ENCODE data around the gene CDC27. TPM values are rescaled to one million over a fixed set of nuclear protein-coding genes. Genes with fewer than 3 reads are reported as not detected.
A peak's percentile ranks its signal among the peaks of the same experiment; 100 is the strongest.
"Not testable (repeated sequence)": the region's sequence is repeated elsewhere in the genome, so short reads cannot be mapped to it uniquely, and the experiment has no call there.

Gene CDC27
- total RNA-seq, 2 donors from 2014 or later, result 122 to 146 TPM

- H3K9me3 Mint-ChIP-seq; H3K27me3 Mint-ChIP-seq; H3K4me3 Mint-ChIP-seq; ATAC-seq (replicated peaks); H3K27ac Mint-ChIP-seq: not testable (repeated sequence)
- H3K36me3 Mint-ChIP-seq (ENCODE audit: low read depth), result peaks cover 99% of the 10 kb centered on the region
- peaks cover 14% of the 10 kb centered on the region for H3K4me1 Mint-ChIP-seq
Measured at GRCh38 chr17:47166854-47167253, 22.2 kb downstream of the CDC27 start.

- no peaks in the 10 kb centered on the region for H3K9me3 Mint-ChIP-seq
Measured at GRCh38 chr17:47165137-47165536, 24.0 kb downstream of the CDC27 start.

DNA sequence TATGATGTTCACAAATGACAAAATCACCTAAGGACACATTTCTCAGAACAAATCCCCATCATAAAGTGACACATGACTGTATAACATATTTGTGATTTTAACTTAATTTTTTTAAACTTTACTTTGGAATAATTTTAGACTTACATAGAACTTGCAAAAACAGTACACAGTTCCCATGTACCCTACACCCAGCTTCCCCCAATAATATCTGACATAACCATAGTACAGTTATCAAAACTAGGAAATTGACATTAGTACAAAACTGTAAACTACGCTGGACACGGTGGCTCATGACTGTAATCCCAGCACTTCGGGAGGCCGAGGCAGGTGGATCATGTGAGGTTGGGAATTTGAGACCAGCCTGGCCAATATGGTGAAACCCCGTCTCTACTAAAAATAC, 24.8 kb downstream of the CDC27 start:
- H3K4me1 Mint-ChIP-seq, result peaks cover 8% of the 10 kb centered on the region
- no peak overlapping the region for H3K4me3 Mint-ChIP-seq
- H3K9me3 Mint-ChIP-seq, result no peaks in the 10 kb centered on the region
- peaks cover 99% of the 10 kb centered on the region for H3K36me3 Mint-ChIP-seq (ENCODE audit: low read depth)
- ATAC-seq (replicated peaks), result no peak
- H3K27me3 Mint-ChIP-seq, result no peaks in the 10 kb centered on the region
- H3K27ac Mint-ChIP-seq, result no peak overlapping the region

More at GRCh38 chr17:47165137-47165536, 24.0 kb downstream of the CDC27 start:
- no peak overlapping the region for H3K4me3 Mint-ChIP-seq
- no peak overlapping the region for H3K27ac Mint-ChIP-seq
- peaks cover 8% of the 10 kb centered on the region for H3K4me1 Mint-ChIP-seq
- peaks cover 99% of the 10 kb centered on the region for H3K36me3 Mint-ChIP-seq (ENCODE audit: low read depth)
- no peak for ATAC-seq (replicated peaks)
- no peaks in the 10 kb centered on the region for H3K27me3 Mint-ChIP-seq

DNA sequence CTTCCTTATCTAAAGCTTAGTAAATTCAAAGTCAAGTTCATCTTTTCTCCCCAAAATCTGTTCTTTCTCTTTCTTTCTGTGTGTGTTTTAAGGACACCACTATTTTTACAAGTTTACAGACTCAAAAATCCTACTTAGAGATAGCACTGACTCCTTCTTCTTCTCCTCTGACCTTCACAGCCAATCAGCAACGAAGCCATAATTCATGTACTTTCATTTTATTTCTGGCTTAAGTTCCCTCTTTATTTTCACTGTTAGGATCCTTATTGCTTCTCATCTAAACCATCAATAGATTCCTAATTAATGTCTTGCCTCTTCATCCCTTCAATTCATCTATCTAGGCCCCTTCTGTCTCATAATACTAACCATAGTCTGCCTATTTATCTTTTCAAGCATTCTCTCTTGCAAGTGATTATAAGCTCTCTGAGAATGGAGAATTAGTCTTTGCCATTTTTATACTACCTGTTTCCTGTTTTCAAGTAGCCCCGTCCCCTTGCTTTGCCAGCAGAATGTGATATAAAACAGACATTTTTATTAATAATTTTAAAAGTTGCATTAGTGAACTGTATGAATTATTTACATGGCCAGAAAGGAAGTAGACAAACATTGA, 27.0 kb downstream of the CDC27 start:
- H3K36me3 Mint-ChIP-seq (ENCODE audit: low read depth), result peaks cover 99% of the 10 kb centered on the region
- H3K9me3 Mint-ChIP-seq, result no peaks in the 10 kb centered on the region
- H3K4me3 Mint-ChIP-seq, result peak overlapping the region; percentile 2
- peak overlapping the region; percentile 34 for H3K27ac Mint-ChIP-seq
- ATAC-seq (replicated peaks), result no peak
- H3K27me3 Mint-ChIP-seq, result no peaks in the 10 kb centered on the region
- H3K4me1 Mint-ChIP-seq, result peaks cover 4% of the 10 kb centered on the region

GRCh38 chr17:47159315-47159714, 29.8 kb downstream of the CDC27 start:
- Mint-ChIP-seq H3K36me3 (ENCODE audit: low read depth) (peaks cover 99% of the 10 kb centered on the region), H3K27me3 (no peaks in the 10 kb centered on the region), H3K4me1 (peaks cover 4% of the 10 kb centered on the region)

GRCh38 chr17:47145351-47145750, 43.7 kb downstream of the CDC27 start:
- Mint-ChIP-seq H3K27me3 (no peaks in the 10 kb centered on the region), H3K4me1 (no peaks in the 10 kb centered on the region), H3K9me3 (no peaks in the 10 kb centered on the region), H3K36me3 (ENCODE audit: low read depth) (peaks cover 98% of the 10 kb centered on the region), H3K4me3 (no peak overlapping the region), H3K27ac (no peak overlapping the region)
- ATAC-seq (replicated peaks), result no peak

More at GRCh38 chr17:47159315-47159714, 29.8 kb downstream of the CDC27 start:
- Mint-ChIP-seq H3K27ac (no peak overlapping the region), H3K9me3 (no peaks in the 10 kb centered on the region), H3K4me3 (no peak overlapping the region)
- ATAC-seq (replicated peaks), result no peak

DNA sequence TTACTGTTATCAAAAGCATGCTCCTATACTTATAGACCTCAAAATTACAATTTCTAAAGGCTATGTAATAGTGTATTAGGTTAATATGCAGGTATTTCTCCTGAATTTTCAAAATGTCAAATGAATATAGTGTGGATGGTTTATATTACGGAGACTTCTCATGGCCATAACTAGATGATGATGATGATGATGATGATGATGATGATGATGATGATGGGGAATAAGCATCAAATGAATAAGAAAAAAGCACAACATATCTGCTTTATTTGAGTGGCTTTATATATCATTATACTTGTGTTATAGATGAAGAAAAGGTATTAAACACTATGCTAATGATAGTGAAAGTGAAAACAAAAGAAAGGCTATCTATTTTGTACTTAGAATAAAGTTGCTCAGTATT, 53.9 kb downstream of the CDC27 start:
- Mint-ChIP-seq H3K9me3 (no peaks in the 10 kb centered on the region), H3K27me3 (no peaks in the 10 kb centered on the region), H3K27ac (no peak overlapping the region), H3K4me1 (no peaks in the 10 kb centered on the region), H3K36me3 (ENCODE audit: low read depth) (peaks cover 86% of the 10 kb centered on the region), H3K4me3 (no peak overlapping the region)
- ATAC-seq (replicated peaks), result no peak

DNA sequence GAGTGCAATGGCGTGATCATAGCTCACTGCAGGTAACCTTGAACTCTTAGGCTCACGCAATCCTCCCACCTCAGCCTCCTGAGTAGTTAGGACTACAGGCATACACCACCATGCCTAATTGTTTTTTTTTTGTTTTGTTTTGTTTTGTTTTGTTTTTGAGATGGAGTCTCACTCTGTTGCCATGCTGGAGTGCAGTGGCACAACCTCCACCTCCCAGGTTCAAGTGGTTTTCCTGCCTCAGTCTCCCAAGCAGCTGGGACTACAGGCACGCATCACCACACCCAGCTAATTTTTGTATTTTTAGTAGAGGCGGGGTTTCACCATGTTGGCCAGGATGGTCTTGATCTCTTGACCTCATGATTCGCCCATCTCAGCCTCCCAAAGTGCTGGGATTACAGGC, 54.7 kb downstream of the CDC27 start:
- peaks cover 82% of the 10 kb centered on the region for H3K36me3 Mint-ChIP-seq (ENCODE audit: low read depth)
- not testable (repeated sequence) for H3K4me1 Mint-ChIP-seq; ATAC-seq (replicated peaks); H3K4me3 Mint-ChIP-seq; H3K9me3 Mint-ChIP-seq; H3K27me3 Mint-ChIP-seq; H3K27ac Mint-ChIP-seq

DNA sequence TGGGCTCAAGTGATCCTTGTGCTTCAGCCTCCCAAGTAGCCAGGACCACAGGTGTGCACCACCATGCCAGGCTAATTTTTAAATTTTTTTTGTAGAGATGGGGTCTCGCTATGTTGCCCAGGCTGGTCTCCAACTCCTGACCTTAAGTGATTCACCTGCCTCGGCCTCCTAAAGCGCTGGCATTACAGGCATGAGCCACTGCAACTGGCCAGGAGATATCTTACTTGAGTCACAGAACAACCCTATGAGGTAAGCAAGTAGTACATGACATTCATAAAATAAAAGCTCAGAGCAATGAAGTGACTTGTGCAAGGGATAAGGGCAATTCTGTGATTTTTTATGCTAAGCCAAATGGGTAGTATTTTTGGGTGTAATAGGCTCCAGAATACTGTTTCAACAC, 57.3 kb downstream of the CDC27 start:
- Mint-ChIP-seq H3K4me1 (no peaks in the 10 kb centered on the region), H3K36me3 (ENCODE audit: low read depth) (peaks cover 80% of the 10 kb centered on the region), H3K27me3 (no peaks in the 10 kb centered on the region)

DNA sequence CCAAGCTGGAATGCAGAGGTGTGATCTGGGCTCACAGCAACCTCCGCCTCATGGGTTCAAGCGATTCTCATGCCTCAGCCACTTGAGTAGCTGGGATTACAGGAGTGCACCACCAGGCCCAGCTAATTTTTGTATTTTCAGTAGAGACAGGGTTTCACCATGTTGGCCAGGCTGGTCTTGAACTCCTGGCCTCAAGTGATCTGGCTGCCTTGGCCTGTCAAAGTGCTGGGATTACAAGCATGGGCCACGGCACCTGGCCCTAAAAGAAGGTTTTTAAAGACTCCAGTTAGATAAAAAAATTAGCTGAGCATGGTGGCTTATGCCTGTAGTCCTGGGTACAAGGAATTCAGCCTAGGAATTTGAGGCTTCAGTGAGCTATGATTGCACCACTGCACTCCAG, 62.3 kb downstream of the CDC27 start:
- H3K9me3 Mint-ChIP-seq; H3K27ac Mint-ChIP-seq; H3K4me3 Mint-ChIP-seq; ATAC-seq (replicated peaks); H3K27me3 Mint-ChIP-seq; H3K4me1 Mint-ChIP-seq: not testable (repeated sequence)
- H3K36me3 Mint-ChIP-seq (ENCODE audit: low read depth), result peaks cover 83% of the 10 kb centered on the region

More for the DNA sequence above, 57.3 kb downstream of the CDC27 start:
- Mint-ChIP-seq H3K4me3 (no peak overlapping the region), H3K9me3 (no peaks in the 10 kb centered on the region), H3K27ac (no peak overlapping the region)
- ATAC-seq (replicated peaks), result no peak

GRCh38 chr17:47123262-47123661, 65.8 kb downstream of the CDC27 start:
- not testable (repeated sequence) for ATAC-seq (replicated peaks)
- H3K36me3 Mint-ChIP-seq (ENCODE audit: low read depth), result peaks cover 80% of the 10 kb centered on the region

GRCh38 chr17:47120521-47121095, 68.5 kb downstream of the CDC27 start:
- H3K27me3 Mint-ChIP-seq, result no peaks in the 10 kb centered on the region
- no peak overlapping the region for H3K27ac Mint-ChIP-seq
- no peak overlapping the region for H3K4me3 Mint-ChIP-seq
- peaks cover 61% of the 10 kb centered on the region for H3K36me3 Mint-ChIP-seq (ENCODE audit: low read depth)
- H3K4me1 Mint-ChIP-seq, result peaks cover 5% of the 10 kb centered on the region
- no peaks in the 10 kb centered on the region for H3K9me3 Mint-ChIP-seq
- ATAC-seq (replicated peaks), result no peak

More at GRCh38 chr17:47123262-47123661, 65.8 kb downstream of the CDC27 start:
- H3K27me3 Mint-ChIP-seq, H3K4me1 Mint-ChIP-seq, H3K27ac Mint-ChIP-seq, H3K9me3 Mint-ChIP-seq, H3K4me3 Mint-ChIP-seq: not testable (repeated sequence)

- Mint-ChIP-seq H3K4me1 (peaks cover 5% of the 10 kb centered on the region), H3K9me3 (no peaks in the 10 kb centered on the region), H3K27me3 (no peaks in the 10 kb centered on the region), H3K27ac (no peak overlapping the region), H3K36me3 (ENCODE audit: low read depth) (peaks cover 57% of the 10 kb centered on the region), H3K4me3 (no peak overlapping the region)
- peak; percentile 85 for ATAC-seq (replicated peaks)
Measured at GRCh38 chr17:47119746-47120520, 69.2 kb downstream of the CDC27 start.

- Mint-ChIP-seq H3K27me3 (no peaks in the 10 kb centered on the region), H3K27ac (no peak overlapping the region)
Measured at GRCh38 chr17:47117386-47117785, 71.7 kb downstream of the CDC27 start.

GRCh38 chr17:47106130-47106529, 83.0 kb downstream of the CDC27 start:
- Mint-ChIP-seq H3K27me3 (peaks cover 4% of the 10 kb centered on the region), H3K9me3 (no peaks in the 10 kb centered on the region), H3K4me1 (peaks cover 5% of the 10 kb centered on the region), H3K36me3 (ENCODE audit: low read depth) (no peaks in the 10 kb centered on the region), H3K4me3 (no peak overlapping the region), H3K27ac (no peak overlapping the region)
- no peak for ATAC-seq (replicated peaks)

More at GRCh38 chr17:47117386-47117785, 71.7 kb downstream of the CDC27 start:
- Mint-ChIP-seq H3K36me3 (ENCODE audit: low read depth) (peaks cover 37% of the 10 kb centered on the region), H3K4me1 (peaks cover 5% of the 10 kb centered on the region), H3K9me3 (no peaks in the 10 kb centered on the region), H3K4me3 (no peak overlapping the region)
- ATAC-seq (replicated peaks), result no peak

Measured in activated T-helper 17 cell treated with anti-CD3 and anti-CD28 coated beads, Interleukin-2, amount 50 U/mL, for 72 hours (primary cell).